SJCRH30 (cell line): ENCODE measurements around the gene PNP. TPM values are rescaled to one million over a fixed set of nuclear protein-coding genes. Genes with fewer than 3 reads are reported as not detected.

ENCODE experiments used
- DNase-seq, 2 experiments: peaks; one replicate each; pipeline ENCODE4 v3.0.0-alpha.2; 2015 to 2020
- H3K27ac ChIP-seq: fragments of 250-450 bp; sonication (Bioruptor Pico); 2 replicates; pipeline ENCODE4 v1.5.1; 2020; ENCODE audit warnings: mild to moderate bottlenecking, moderate library complexity
- H3K27me3 ChIP-seq: fragments of 250-450 bp; sonication (Bioruptor Pico); 2 replicates; pipeline ENCODE4 v1.5.1; 2020; ENCODE audit warnings: mild to moderate bottlenecking, moderate library complexity
- H3K36me3 ChIP-seq: fragments of 250-450 bp; sonication (Bioruptor Pico); 2 replicates; pipeline ENCODE4 v1.5.1; 2020; ENCODE audit warnings: mild to moderate bottlenecking, moderate library complexity
- H3K4me1 ChIP-seq: fragments of 250-450 bp; sonication (Bioruptor Pico); 2 replicates; pipeline ENCODE4 v1.5.1; 2020; ENCODE audit warnings: mild to moderate bottlenecking, moderate library complexity
- H3K4me3 ChIP-seq: fragments of 250-450 bp; sonication (Bioruptor Pico); 2 replicates; pipeline ENCODE4 v1.5.1; 2020; ENCODE audit warnings: mild to moderate bottlenecking, moderate library complexity
- H3K9me3 ChIP-seq: fragments of 250-450 bp; sonication (Bioruptor Pico); replicated peaks from 2 replicates; pipeline ENCODE4 v1.5.1; 2020; ENCODE audit warnings: mild to moderate bottlenecking, moderate library complexity
- total RNA-seq: library from RNA; depleted of rRNA; stranded (reverse); fragments of >200 nt; shearing (Covaris generic); gene quantifications from 2 replicates; pipeline ENCODE4 v1.2.3, GENCODE V29; 2014

PNP gene
- total RNA-seq, 1 experiment from 2014 or later = 36.8 TPM

- Histone ChIP-seq H3K9me3 (no peaks in the 10 kb centered on the region), H3K27me3 (no peaks in the 10 kb centered on the region), H3K4me1 (peaks cover 4% of the 10 kb centered on the region; the same call in 1 of the 2 replicates), H3K4me3 (peak overlapping the region; percentile 85), H3K36me3 (no peaks in the 10 kb centered on the region; the same call in 1 of the 2 replicates), H3K27ac (no peak overlapping the region)
- peak in 1 of 2 experiments; percentile 17 for DNase-seq
Observed at GRCh38 chr14:20468764-20469241, 403 bp upstream of the PNP start.

GRCh38 chr14:20469890-20470602 lies 840 bp downstream of the PNP start:
- H3K27ac ChIP-seq = peak overlapping the region; percentile 32
- peak overlapping the region; percentile 85 for H3K4me3 ChIP-seq
- no peaks in the 10 kb centered on the region for H3K27me3 ChIP-seq
- peaks cover 4% of the 10 kb centered on the region; the same call in 1 of the 2 replicates for H3K4me1 ChIP-seq
- H3K9me3 ChIP-seq = no peaks in the 10 kb centered on the region
- H3K36me3 ChIP-seq = peaks cover 10% of the 10 kb centered on the region; the same call in 1 of the 2 replicates
- DNase-seq = peak; percentile 21 to 40

DNA sequence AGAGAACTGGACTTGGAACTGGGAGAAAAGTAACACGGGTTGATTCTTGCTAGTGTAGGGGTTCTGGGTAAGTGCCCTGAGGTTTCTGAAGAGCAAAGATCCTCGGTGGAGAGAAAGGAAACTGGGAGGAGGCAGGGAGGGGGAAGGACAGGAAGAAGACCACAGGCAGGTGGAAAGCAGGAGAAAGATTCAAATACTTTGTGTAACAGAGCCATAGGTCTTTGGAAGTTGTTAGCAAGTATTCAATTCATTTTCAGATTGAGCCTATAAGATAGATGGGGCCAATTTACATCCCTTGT lies 1.3 kb downstream of the PNP start:
- no peak overlapping the region for H3K27ac ChIP-seq
- H3K4me1 ChIP-seq = peaks cover 4% of the 10 kb centered on the region; the same call in 1 of the 2 replicates
- H3K9me3 ChIP-seq = no peaks in the 10 kb centered on the region
- DNase-seq = peak in 1 of 2 experiments; percentile 23
- peak overlapping the region; percentile 85 for H3K4me3 ChIP-seq
- no peaks in the 10 kb centered on the region for H3K27me3 ChIP-seq
- peaks cover 12% of the 10 kb centered on the region; the same call in 1 of the 2 replicates for H3K36me3 ChIP-seq

DNA sequence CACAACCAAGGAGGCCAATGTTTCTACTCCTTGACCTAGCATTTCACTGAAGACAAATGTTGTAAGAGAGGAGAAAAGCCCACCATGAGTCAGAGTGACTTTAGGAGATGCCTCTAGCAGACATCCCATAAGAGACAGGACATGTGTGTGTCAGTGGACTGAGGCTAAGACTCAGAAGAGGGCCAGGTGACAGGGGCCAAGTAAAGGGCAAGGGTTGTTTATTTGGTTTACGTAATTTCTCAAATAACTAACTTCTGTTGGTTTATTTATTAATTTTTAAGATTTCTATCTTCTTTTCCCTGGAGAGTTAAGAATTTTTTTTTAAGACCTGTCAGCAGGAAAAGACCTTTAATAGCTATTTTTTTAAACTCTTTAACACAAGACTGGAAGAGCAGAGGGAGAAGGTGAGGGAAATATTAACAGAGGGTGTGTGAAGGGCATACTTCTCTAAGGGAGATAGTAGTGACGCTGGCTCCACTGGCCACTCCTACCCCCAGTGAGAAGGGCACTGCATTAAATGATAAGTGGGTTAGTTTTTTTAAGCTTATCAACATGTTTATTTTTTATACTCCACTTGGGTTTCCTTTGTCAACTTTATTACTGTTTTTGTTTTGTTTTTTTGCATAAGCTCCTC lies 3.4 kb downstream of the PNP start:
- Histone ChIP-seq H3K27ac (no peak overlapping the region), H3K36me3 (peaks cover 23% of the 10 kb centered on the region; the same call in 1 of the 2 replicates), H3K27me3 (no peaks in the 10 kb centered on the region), H3K4me1 (peaks cover 4% of the 10 kb centered on the region; the same call in 1 of the 2 replicates), H3K4me3 (no peak overlapping the region), H3K9me3 (no peaks in the 10 kb centered on the region)
- no peak for DNase-seq

DNA sequence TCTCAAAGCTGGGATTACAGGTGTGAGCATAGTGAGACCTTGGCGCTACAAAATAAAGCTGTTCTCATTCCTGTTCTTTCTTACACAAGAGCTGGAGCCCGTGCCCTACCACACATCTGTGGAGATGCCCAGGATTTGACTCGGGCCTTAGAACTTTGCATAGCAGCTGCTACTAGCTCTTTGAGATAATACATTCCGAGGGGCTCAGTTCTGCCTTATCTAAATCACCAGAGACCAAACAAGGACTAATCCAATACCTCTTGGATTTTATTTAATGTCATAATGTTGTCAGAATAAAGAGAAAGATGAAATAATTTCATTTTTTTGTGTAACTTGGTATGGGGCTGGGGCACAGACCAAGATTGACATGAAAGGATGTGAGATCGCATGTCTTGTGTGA lies 7.6 kb downstream of the PNP start:
- H3K36me3 ChIP-seq = peaks cover 23% of the 10 kb centered on the region; the same call in 1 of the 2 replicates
- no peak for DNase-seq
- no peaks in the 10 kb centered on the region for H3K4me1 ChIP-seq
- no peaks in the 10 kb centered on the region for H3K27me3 ChIP-seq
- no peak overlapping the region for H3K27ac ChIP-seq
- H3K9me3 ChIP-seq = no peaks in the 10 kb centered on the region
- no peak overlapping the region for H3K4me3 ChIP-seq

GRCh38 chr14:20477211-20477876 lies 8.1 kb downstream of the PNP start:
- no peak overlapping the region for H3K4me3 ChIP-seq
- no peaks in the 10 kb centered on the region for H3K9me3 ChIP-seq
- H3K36me3 ChIP-seq = peaks cover 23% of the 10 kb centered on the region; the same call in 1 of the 2 replicates
- no peaks in the 10 kb centered on the region for H3K27me3 ChIP-seq
- DNase-seq = no peak
- H3K27ac ChIP-seq = no peak overlapping the region
- H3K4me1 ChIP-seq = no peaks in the 10 kb centered on the region

DNA sequence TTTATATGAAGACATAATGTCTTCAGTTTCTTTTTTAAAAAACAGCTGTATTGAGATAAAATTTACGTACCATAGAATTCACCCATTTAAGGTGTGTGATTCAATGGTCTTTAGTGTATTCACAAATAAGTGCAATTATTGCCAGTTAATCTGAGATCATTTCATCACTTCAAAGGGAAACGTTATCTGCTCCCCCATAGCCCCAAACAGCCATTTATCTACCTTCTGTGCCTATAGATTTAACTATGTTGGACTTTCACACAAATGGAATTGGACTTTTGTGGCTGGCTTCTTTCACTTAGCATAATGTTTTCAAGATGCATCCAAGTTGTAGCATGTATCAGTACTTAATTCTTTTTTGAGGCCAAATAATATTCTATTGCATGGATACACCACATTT lies 9.7 kb downstream of the PNP start:
- Histone ChIP-seq H3K4me3 (no peak overlapping the region), H3K27me3 (0 out of 2 replicates have a peak, but pooled peaks cover 2% of the 10 kb centered on the region), H3K27ac (no peak overlapping the region), H3K36me3 (peaks cover 23% of the 10 kb centered on the region; the same call in 1 of the 2 replicates), H3K9me3 (no peaks in the 10 kb centered on the region), H3K4me1 (no peaks in the 10 kb centered on the region)
- DNase-seq = no peak

- H3K27me3 ChIP-seq = 0 out of 2 replicates have a peak, but pooled peaks cover 2% of the 10 kb centered on the region
- no peak for DNase-seq
- no peaks in the 10 kb centered on the region for H3K9me3 ChIP-seq
- H3K27ac ChIP-seq = no peak overlapping the region
- H3K36me3 ChIP-seq = 0 out of 2 replicates have a peak, but pooled peaks cover 3% of the 10 kb centered on the region
- no peaks in the 10 kb centered on the region for H3K4me1 ChIP-seq
- no peak overlapping the region for H3K4me3 ChIP-seq
Observed at GRCh38 chr14:20482382-20482781, 13.2 kb downstream of the PNP start.

GRCh38 chr14:20485900-20486299 lies 16.7 kb downstream of the PNP start:
- no peak for DNase-seq
- Histone ChIP-seq H3K36me3 (no peaks in the 10 kb centered on the region), H3K27ac (no peak overlapping the region), H3K4me1 (peaks cover 6% of the 10 kb centered on the region; the same call in 1 of the 2 replicates), H3K27me3 (0 out of 2 replicates have a peak, but pooled peaks cover 2% of the 10 kb centered on the region), H3K9me3 (no peaks in the 10 kb centered on the region), H3K4me3 (no peak overlapping the region)

GRCh38 chr14:20486684-20487395 lies 17.6 kb downstream of the PNP start:
- H3K4me1 ChIP-seq = peaks cover 6% of the 10 kb centered on the region; the same call in 1 of the 2 replicates
- no peaks in the 10 kb centered on the region for H3K36me3 ChIP-seq
- H3K27ac ChIP-seq = no peak overlapping the region
- H3K27me3 ChIP-seq = 0 out of 2 replicates have a peak, but pooled peaks cover 2% of the 10 kb centered on the region
- DNase-seq = no peak
- H3K9me3 ChIP-seq = no peaks in the 10 kb centered on the region
- no peak overlapping the region for H3K4me3 ChIP-seq

DNA sequence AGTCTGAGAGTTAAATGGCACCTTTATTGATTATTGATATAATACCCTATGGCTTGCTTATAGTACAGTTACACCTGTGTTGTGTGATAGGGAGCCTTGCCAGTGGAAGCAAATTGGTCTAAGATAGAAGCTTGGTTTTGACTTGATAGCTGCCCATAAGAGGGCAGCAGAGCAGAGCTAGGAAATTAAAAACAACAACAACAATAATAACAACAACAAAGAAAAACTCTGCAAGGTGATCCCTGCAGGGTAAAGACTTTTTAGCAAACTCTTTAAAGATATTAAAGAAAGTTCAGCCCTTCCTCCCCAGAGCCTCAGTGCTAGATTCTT lies 18.2 kb downstream of the PNP start:
- 0 out of 2 replicates have a peak, but pooled peaks cover 2% of the 10 kb centered on the region for H3K27me3 ChIP-seq
- H3K36me3 ChIP-seq = no peaks in the 10 kb centered on the region
- H3K27ac ChIP-seq = no peak overlapping the region
- DNase-seq = no peak
- no peaks in the 10 kb centered on the region for H3K9me3 ChIP-seq
- no peak overlapping the region for H3K4me3 ChIP-seq
- peaks cover 6% of the 10 kb centered on the region; the same call in 1 of the 2 replicates for H3K4me1 ChIP-seq

DNA sequence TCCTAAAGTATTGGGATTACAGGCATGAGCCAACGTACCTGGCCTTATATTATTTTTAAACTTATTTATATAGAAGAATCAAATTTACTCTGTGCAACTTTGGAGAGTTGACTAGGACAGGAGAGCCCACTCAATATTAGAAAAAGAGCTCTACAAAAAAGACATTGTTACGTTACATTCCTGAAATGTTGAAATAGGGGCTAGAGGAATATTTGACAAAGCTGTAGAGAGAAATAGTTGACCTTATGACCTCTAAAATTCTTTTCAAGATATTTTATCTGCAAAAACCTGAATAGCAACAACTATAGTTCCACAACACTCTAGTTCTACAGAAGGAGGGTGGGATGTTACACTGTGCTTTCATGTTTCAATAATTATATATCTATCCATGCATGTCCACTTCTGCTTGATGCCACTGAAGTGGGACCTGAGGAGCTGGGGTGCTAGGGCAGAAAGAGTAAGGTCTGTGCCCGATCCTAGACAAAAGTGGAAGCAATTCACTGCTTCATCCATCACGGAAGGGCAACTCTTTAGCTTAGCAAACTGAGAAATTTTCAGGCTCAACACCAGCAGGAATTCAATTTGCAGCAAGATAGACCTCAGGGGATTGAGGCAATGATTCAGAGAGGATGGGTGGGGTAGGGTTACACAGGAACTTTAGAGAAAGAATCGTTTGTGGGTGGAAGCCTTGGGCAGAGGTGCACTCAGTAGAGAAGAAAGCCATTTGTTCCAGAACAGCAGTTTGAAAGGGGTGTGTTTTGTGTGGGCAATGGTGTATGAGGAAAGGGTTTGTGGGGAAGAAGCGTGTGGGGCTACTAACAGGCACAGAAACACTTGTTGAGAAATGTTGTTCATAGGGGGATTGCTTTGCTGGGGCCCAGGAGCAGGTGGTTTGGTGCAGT lies 20.1 kb downstream of the PNP start:
- Histone ChIP-seq H3K4me1 (peaks cover 6% of the 10 kb centered on the region; the same call in 1 of the 2 replicates), H3K4me3 (no peak overlapping the region), H3K9me3 (no peaks in the 10 kb centered on the region), H3K27ac (no peak overlapping the region), H3K36me3 (no peaks in the 10 kb centered on the region), H3K27me3 (no peaks in the 10 kb centered on the region; the same call in 1 of the 2 replicates)
- peak; percentile 5 to 34 for DNase-seq

GRCh38 chr14:20490563-20490962 lies 21.4 kb downstream of the PNP start:
- Histone ChIP-seq H3K36me3 (no peaks in the 10 kb centered on the region), H3K4me1 (peaks cover 6% of the 10 kb centered on the region; the same call in 1 of the 2 replicates), H3K27ac (no peak overlapping the region), H3K27me3 (no peaks in the 10 kb centered on the region; the same call in 1 of the 2 replicates), H3K9me3 (no peaks in the 10 kb centered on the region), H3K4me3 (no peak overlapping the region)
- no peak for DNase-seq
